ENCODE results near the gene SVBP. TPM values are rescaled to one million over a fixed set of nuclear protein-coding genes. Genes with fewer than 3 reads are reported as not detected.

The SVBP gene
- total RNA-seq, 1 experiment from 2014 or later = 41.3 TPM

- H3K4me2 ChIP-seq (ENCODE audit: insufficient read depth, insufficient read length, low read length) = no peak overlapping the region
- no peak for DNase-seq
- H4K8ac ChIP-seq (replicated peaks; ENCODE audit: insufficient read length, low read depth, low read length) = no peak overlapping the region
- no peak overlapping the region for H3K27ac ChIP-seq (ENCODE audit: insufficient read length, low read depth, low read length)
- H3K18ac ChIP-seq (ENCODE audit: insufficient read length, low read depth, low read length) = no peak overlapping the region
- no peak overlapping the region for H2BK12ac ChIP-seq (ENCODE audit: insufficient read length, low read depth, low read length)
- no peaks in the 10 kb centered on the region for H3K79me2 ChIP-seq (ENCODE audit: insufficient read depth, low read length)
- no peak overlapping the region for H4K91ac ChIP-seq (ENCODE audit: insufficient read length, low read depth, low read length)
- TF ChIP-seq, protein P1, sequence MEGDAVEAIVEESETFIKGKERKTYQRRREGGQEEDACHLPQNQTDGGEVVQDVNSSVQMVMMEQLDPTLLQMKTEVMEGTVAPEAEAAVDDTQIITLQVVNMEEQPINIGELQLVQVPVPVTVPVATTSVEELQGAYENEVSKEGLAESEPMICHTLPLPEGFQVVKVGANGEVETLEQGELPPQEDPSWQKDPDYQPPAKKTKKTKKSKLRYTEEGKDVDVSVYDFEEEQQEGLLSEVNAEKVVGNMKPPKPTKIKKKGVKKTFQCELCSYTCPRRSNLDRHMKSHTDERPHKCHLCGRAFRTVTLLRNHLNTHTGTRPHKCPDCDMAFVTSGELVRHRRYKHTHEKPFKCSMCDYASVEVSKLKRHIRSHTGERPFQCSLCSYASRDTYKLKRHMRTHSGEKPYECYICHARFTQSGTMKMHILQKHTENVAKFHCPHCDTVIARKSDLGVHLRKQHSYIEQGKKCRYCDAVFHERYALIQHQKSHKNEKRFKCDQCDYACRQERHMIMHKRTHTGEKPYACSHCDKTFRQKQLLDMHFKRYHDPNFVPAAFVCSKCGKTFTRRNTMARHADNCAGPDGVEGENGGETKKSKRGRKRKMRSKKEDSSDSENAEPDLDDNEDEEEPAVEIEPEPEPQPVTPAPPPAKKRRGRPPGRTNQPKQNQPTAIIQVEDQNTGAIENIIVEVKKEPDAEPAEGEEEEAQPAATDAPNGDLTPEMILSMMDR (conservative IDR thresholded peaks at IDR 0.05) = no peak
- Mint-ChIP-seq H3K4me1 (peaks cover 10% of the 10 kb centered on the region in 2 experiments), H3K36me3 (ENCODE audit: insufficient read depth in 1 of 3, low read depth in 3 of 3) (peaks cover 11 to 40% (median 27%) of the 10 kb centered on the region in 3 experiments), H3K9me3 (no peaks in the 10 kb centered on the region), H3K27ac (peak overlapping the region in 1 of 3 experiments; percentile 20; a peak in 2 of 7 replicates), H3K4me3 (no peak overlapping the region), H3K27me3 (ENCODE audit: low read depth) (no peaks in the 10 kb centered on the region; the same call in 1 of the 2 replicates)
- no peaks in the 10 kb centered on the region for H4K20me1 ChIP-seq (ENCODE audit: control insufficient read depth, insufficient read depth, insufficient read length)
- H2BK120ac ChIP-seq (ENCODE audit: low read depth, low read length, poor library complexity, severe bottlenecking) = no peak overlapping the region
- no peak overlapping the region for H3K14ac ChIP-seq (ENCODE audit: insufficient read depth, low read length)
- no peaks in the 10 kb centered on the region for H3K79me1 ChIP-seq (ENCODE audit: insufficient read depth, low read depth, low read length, poor library complexity, severe bottlenecking)
- H2BK20ac ChIP-seq (ENCODE audit: low read depth, low read length, poor library complexity, severe bottlenecking) = no peak overlapping the region
- no peak overlapping the region for H2AFZ ChIP-seq (ENCODE audit: low read length)
- no peak overlapping the region for H3K23ac ChIP-seq (ENCODE audit: insufficient read length, low read depth, low read length)
- H4K5ac ChIP-seq (ENCODE audit: insufficient read length, low read depth, low read length) = no peak overlapping the region
- no peak overlapping the region for H2BK15ac ChIP-seq (ENCODE audit: low read depth, low read length)
- WGBS (ENCODE audit: extremely low coverage, insufficient read length, low lambda C conversion rate) = no CpG with 5 or more reads among the region's 18 CpGs
- no peak overlapping the region for H3K9ac ChIP-seq (ENCODE audit: extremely low read depth, insufficient read length, low read length)
- no peak overlapping the region for H2AK5ac ChIP-seq (ENCODE audit: insufficient read length, low read length)
- no peak overlapping the region for H2BK5ac ChIP-seq (ENCODE audit: insufficient read length, low read length)
- H3K4ac ChIP-seq (ENCODE audit: low read depth, low read length) = no peak overlapping the region
- H3T11ph ChIP-seq (ENCODE audit: low read length) = no peak overlapping the region
- no peaks in the 10 kb centered on the region for H3K9me3 ChIP-seq (ENCODE audit: control insufficient read depth, low read depth, low read length)
- H3K23me2 ChIP-seq (ENCODE audit: insufficient read length, low read depth, low read length, poor library complexity, severe bottlenecking) = no peaks in the 10 kb centered on the region
- H3K27me3 ChIP-seq (ENCODE audit: insufficient read depth, low read length) = no peaks in the 10 kb centered on the region
- H3K4me1 ChIP-seq (ENCODE audit: insufficient read depth, low read length) = no peaks in the 10 kb centered on the region
- H3K56ac ChIP-seq (ENCODE audit: insufficient read length, low read depth, low read length) = no peak overlapping the region
Measured at GRCh38 chr1:42784547-42784945, 32.7 kb downstream of the SVBP start.
